Spleen (tissue), 7 donors: Measurements from ENCODE around the gene CMKLR1.

Source experiments
- POLR2A ChIP-seq, 3 donors: fragments of 450-650 bp; IDR thresholded peaks; one replicate each; pipeline ENCODE4 v1.5.1; 2017; ENCODE audit warnings: antibody characterized with exemption in 3 of 3, mild to moderate bottlenecking in 1 of 3
- POLR2AphosphoS5 ChIP-seq, 3 donors: sonication (generic); formaldehyde crosslinking; IDR thresholded peaks; one replicate each; pipeline ENCODE4 v1.5.1; 2017; ENCODE audit warnings: antibody characterized with exemption in 3 of 3
- TF ChIP-seq, protein P1 (sequence below), 11 experiments: fragments of 200-600 bp in 7 of 11; fragments of 450-650 bp in 4 of 11; sonication (generic) in 4 of 11; IDR thresholded peaks in 8 of 11; conservative IDR thresholded peaks in 3 of 11; 1 replicate in 7 of 11; 2 replicates in 4 of 11; pipeline versions ENCODE4 v1.4.0 to v1.8.0; 2016 to 2021; ENCODE audit warnings: antibody characterized with exemption in 11 of 11, inconsistent platforms in 4 of 11, mild to moderate bottlenecking in 1 of 11
- donor health status: DM: no; HTN: no; CAD: no; lungs with moderate emphysema.
- donor health status: DM: no; HTN: no; CAD: no.
- donor health status: DM: no; HTN: no; CAD: no.

DNA sequence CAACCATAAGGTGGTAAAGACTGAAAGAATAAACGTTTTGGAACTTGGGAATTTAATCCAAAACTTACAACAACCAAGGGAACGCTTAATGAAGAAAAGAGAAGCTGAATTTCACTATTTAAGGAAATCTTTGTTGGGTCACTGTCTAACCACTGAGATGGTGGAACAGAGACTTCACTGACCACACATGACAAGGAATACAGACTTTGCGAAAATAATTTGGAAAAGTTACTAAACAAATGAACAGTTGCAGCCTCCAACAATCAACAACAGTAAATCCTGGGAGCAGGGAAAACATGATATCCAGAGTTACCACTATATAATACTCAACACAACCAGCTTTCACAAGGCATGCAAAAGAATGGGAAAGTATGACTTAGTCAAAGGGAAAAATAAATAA lies 79.1 kb downstream of the CMKLR1 start:
- TF ChIP-seq POLR2A (IDR thresholded peaks at IDR 0.05) (no peak), POLR2AphosphoS5 (IDR thresholded peaks at IDR 0.05) (no peak)
- TF ChIP-seq, protein P1, sequence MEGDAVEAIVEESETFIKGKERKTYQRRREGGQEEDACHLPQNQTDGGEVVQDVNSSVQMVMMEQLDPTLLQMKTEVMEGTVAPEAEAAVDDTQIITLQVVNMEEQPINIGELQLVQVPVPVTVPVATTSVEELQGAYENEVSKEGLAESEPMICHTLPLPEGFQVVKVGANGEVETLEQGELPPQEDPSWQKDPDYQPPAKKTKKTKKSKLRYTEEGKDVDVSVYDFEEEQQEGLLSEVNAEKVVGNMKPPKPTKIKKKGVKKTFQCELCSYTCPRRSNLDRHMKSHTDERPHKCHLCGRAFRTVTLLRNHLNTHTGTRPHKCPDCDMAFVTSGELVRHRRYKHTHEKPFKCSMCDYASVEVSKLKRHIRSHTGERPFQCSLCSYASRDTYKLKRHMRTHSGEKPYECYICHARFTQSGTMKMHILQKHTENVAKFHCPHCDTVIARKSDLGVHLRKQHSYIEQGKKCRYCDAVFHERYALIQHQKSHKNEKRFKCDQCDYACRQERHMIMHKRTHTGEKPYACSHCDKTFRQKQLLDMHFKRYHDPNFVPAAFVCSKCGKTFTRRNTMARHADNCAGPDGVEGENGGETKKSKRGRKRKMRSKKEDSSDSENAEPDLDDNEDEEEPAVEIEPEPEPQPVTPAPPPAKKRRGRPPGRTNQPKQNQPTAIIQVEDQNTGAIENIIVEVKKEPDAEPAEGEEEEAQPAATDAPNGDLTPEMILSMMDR (IDR thresholded peaks at IDR 0.05 in 8 of 11, conservative IDR thresholded peaks at IDR 0.05 in 3 of 11): no peak
